ES-I3 (cell line): ENCODE measurements around the gene TMCO4.
"Not testable (repeated sequence)": the region's sequence is repeated elsewhere in the genome, so short reads cannot be mapped to it uniquely, and the experiment has no call there.

Experiments used
- H3K36me3 ChIP-seq: 2 replicates; pipeline ENCODE4 v1.6.1; 2013; ENCODE audit warnings: mild to moderate bottlenecking, low read length, control low read depth, moderate library complexity; ENCODE audit not compliant: insufficient read depth
- H3K4me1 ChIP-seq: 2 replicates; pipeline ENCODE4 v1.6.1; 2013; ENCODE audit warnings: mild to moderate bottlenecking, control low read depth, low read length; ENCODE audit not compliant: insufficient read depth
- H3K9ac ChIP-seq: 2 replicates; pipeline ENCODE4 v1.6.1; 2013; ENCODE audit warnings: low read depth, mild to moderate bottlenecking, low read length, moderate library complexity
- H3K9me3 ChIP-seq: 2 replicates; pipeline ENCODE4 v1.6.1; 2013; ENCODE audit warnings: mild to moderate bottlenecking, low read length, moderate library complexity; ENCODE audit not compliant: control insufficient read depth, insufficient read depth

TMCO4 gene

GRCh38 chr1:19819701-19820100, 20.0 kb upstream of the TMCO4 start:
- H3K9ac ChIP-seq: no peak overlapping the region
- H3K36me3 ChIP-seq: no peaks in the 10 kb centered on the region
- H3K9me3 ChIP-seq: no peaks in the 10 kb centered on the region
- peaks cover 28% of the 10 kb centered on the region for H3K4me1 ChIP-seq

DNA sequence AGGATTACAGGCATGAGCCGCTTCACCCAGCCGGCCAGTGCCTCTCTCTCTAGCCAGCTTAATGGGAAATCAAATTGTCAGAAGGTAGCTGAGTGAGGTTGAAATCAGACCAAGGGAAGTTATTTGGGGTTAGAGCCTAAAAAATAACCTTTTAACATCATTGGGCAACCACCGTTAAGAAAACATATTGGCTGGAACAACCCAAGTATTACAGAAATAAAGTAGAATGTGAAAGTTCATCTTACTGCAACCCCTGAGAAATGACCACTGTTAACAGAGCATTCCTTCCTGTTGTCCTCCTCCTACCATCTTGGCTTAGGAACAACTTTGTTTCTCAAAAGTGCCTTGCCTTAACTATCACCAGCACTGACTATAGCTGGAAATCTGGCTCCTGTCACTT, 18.6 kb upstream of the TMCO4 start:
- Histone ChIP-seq H3K9ac (no peak overlapping the region), H3K9me3 (no peaks in the 10 kb centered on the region), H3K4me1 (peaks cover 24% of the 10 kb centered on the region), H3K36me3 (no peaks in the 10 kb centered on the region)

GRCh38 chr1:19817160-19817559, 17.4 kb upstream of the TMCO4 start:
- Histone ChIP-seq H3K4me1 (peaks cover 24% of the 10 kb centered on the region), H3K9me3 (no peaks in the 10 kb centered on the region), H3K9ac (no peak overlapping the region), H3K36me3 (no peaks in the 10 kb centered on the region)

DNA sequence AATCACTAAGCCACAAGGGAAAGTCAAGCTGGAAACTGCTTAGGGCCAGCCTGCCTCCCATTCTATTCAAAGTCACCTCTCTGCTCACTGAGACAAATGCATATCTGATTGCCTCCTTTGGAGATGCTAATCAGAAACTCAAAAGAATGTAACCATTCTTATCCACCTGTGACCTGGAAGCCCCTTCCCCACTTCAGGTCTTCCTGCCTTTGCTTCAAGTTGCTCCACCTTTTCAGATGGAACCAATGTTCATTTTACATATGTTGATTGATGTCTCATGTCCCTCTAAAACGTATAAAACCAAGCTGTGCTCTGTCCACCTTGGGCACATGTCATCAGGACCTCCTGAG, 17.0 kb upstream of the TMCO4 start:
- peaks cover 24% of the 10 kb centered on the region for H3K4me1 ChIP-seq
- not testable (repeated sequence) for H3K9me3 ChIP-seq, H3K36me3 ChIP-seq, H3K9ac ChIP-seq

GRCh38 chr1:19815801-19816736, 16.4 kb upstream of the TMCO4 start:
- H3K36me3 ChIP-seq: no peaks in the 10 kb centered on the region
- H3K4me1 ChIP-seq: peaks cover 24% of the 10 kb centered on the region
- no peak overlapping the region for H3K9ac ChIP-seq
- H3K9me3 ChIP-seq: no peaks in the 10 kb centered on the region

DNA sequence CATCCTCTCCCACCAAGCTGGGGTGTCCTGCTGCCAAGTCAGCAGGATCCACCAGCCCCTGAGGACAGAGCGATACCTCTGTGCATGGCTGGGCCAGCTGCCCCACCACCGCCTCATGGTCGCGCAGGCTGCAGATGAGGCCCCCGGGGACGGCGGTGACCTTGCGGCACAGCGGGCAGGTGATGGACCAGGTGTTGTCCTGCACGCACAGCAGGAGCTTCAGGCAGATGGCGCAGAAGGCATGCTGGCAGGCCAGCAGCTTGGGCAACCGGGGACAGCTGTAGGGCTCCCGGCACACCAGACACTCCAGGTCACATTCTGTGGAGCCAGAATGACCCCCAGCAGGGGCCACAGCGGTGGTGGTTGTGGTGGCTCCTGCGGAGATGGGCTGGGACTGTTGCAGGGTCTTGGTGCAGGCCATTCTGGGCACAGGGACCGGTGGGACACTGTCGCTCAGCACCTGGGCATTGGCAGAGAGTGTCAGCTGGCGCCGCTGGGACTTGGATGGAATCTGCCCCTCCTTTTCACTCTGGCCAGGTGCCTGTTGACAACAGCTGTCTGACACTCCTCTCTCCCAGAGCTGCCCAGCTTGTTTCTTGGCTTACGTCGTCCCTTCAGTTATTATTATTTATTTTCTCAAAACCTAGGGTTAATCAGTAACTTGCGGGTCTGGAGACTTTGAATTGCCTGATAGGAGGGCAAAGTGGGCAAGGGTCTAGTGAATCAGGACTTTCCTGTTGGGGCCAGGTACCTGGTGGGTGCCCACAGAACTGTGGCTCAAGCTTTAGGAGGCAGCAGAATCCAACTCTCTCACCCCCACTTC, 15.2 kb upstream of the TMCO4 start, which contains the start of gene RNF186:
RNF186 (minus strand) TSS at position 603 of the 823 bp plus-strand sequence; CDS start at position 421, 182 bp downstream.
- Histone ChIP-seq H3K9me3 (no peaks in the 10 kb centered on the region), H3K4me1 (peaks cover 24% of the 10 kb centered on the region), H3K9ac (no peak within 1 kb of the TSS), H3K36me3 (no peaks in the 10 kb centered on the region)

GRCh38 chr1:19814244-19814661, 14.5 kb upstream of the TMCO4 start:
- Histone ChIP-seq H3K9ac (no peak overlapping the region), H3K9me3 (no peaks in the 10 kb centered on the region), H3K36me3 (no peaks in the 10 kb centered on the region)

GRCh38 chr1:19813643-19813960, 13.9 kb upstream of the TMCO4 start:
- Histone ChIP-seq H3K9ac (no peak overlapping the region), H3K4me1 (peaks cover 24% of the 10 kb centered on the region), H3K9me3 (no peaks in the 10 kb centered on the region), H3K36me3 (no peaks in the 10 kb centered on the region)

More at GRCh38 chr1:19814244-19814661, 14.5 kb upstream of the TMCO4 start:
- peaks cover 24% of the 10 kb centered on the region for H3K4me1 ChIP-seq

- peaks cover 24% of the 10 kb centered on the region for H3K4me1 ChIP-seq
- no peaks in the 10 kb centered on the region for H3K9me3 ChIP-seq
- H3K9ac ChIP-seq: no peak overlapping the region
- H3K36me3 ChIP-seq: no peaks in the 10 kb centered on the region
Observed at GRCh38 chr1:19812875-19813642, 13.3 kb upstream of the TMCO4 start.

GRCh38 chr1:19811206-19811851, 11.6 kb upstream of the TMCO4 start:
- Histone ChIP-seq H3K9ac (no peak overlapping the region), H3K9me3 (no peaks in the 10 kb centered on the region), H3K4me1 (peaks cover 12% of the 10 kb centered on the region), H3K36me3 (no peaks in the 10 kb centered on the region)

GRCh38 chr1:19809044-19809750, 9.5 kb upstream of the TMCO4 start:
- Histone ChIP-seq H3K9ac (no peak overlapping the region), H3K9me3 (no peaks in the 10 kb centered on the region), H3K36me3 (no peaks in the 10 kb centered on the region), H3K4me1 (no peaks in the 10 kb centered on the region)

DNA sequence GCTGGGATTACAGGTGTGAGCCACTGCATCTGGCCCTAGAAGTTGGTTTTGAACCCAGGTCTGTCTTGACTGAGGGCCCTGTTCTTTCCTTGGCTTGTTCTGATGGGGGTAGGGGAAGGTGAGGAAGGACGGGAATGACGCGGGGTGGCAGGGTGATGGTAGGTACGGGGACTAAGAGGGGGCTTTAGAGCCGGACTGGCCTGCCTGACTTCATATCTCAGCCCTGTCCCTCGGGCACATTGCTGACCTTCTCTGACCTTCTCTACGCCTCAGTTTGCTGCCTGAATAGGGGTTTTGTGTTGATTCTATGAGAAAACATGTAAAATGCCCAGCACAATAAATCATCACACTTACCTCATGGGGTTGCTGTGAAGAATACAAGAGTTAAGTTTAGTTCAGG, 8.6 kb upstream of the TMCO4 start:
- no peaks in the 10 kb centered on the region for H3K9me3 ChIP-seq
- H3K4me1 ChIP-seq: no peaks in the 10 kb centered on the region
- no peaks in the 10 kb centered on the region for H3K36me3 ChIP-seq
- no peak overlapping the region for H3K9ac ChIP-seq

DNA sequence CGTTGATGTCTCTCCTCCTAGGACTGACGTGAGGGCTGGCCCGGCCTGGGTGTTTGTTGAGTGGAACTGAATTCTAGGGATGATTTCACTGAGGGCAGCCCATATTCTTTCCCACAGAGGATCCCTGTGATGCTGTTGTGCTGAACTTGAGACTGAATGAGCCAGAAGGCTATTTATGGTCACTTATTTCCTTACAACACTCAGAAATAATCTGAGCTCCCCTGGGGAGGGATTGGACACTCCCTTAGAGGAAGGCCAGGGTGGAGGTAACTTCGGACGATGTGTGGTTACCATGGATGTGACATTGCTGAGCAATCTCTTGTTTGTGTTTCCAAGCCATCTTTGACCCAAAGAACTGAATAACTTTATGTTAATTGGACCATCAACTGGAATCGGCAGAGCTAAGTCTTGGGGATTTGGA, 5.1 kb upstream of the TMCO4 start:
- Histone ChIP-seq H3K4me1 (peaks cover 3% of the 10 kb centered on the region; the same call in 1 of the 2 replicates), H3K9ac (no peak overlapping the region), H3K36me3 (no peaks in the 10 kb centered on the region), H3K9me3 (no peaks in the 10 kb centered on the region)
